HG03095 (cell line): ENCODE data around the gene EFNB3.

Source experiments
- ATAC-seq: cut with Tn5 transposase; IDR thresholded peaks from one replicate; pipeline ENCODE4 v1.9.1; 2021; ENCODE audit warnings: moderate library complexity; ENCODE audit not compliant: unreplicated experiment

Gene EFNB3

DNA sequence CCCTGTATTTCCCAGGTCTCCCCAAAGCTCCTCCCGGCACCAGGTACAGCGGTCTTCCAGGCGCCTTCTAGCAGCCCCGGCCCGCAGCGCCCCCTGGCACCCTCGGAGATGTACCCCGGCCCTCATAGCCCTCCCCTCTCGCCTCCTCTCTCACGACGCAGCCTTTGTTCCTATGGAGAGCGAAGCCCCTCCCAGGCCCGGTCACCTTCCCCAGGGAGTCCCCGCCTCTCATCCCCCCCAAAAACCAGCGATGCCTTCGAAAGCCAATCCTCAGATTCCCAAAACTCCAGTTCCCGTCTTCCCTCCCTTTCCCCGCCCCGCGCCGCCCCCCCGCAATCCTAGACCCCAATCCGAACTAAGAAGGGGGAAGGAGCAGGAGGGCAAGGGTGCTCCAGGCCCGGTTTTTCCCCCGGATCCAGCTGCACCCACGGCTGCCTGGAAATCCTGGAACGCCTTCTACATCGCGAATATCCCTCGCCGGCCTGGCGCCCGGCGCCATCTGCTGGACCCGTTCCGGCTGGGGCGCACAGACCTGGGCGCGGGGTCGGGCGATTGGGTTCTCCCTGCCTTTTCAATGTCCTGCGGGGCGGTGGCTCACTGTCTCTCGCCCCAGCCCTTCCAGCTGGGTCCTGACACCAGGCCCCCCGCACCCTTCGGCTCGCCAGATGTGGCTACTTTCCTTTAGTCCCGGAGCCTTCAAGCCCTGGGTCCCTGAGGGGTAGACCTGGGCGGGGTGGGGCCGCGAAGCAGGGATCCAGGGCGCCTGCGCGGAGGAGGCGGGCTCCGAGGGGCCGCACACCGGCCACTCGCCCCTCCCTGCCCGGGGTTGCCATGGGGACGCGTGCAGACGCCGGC is 12.1 kb downstream of the EFNB3 start, which contains the start of gene DNAH2:
TSS of gene DNAH2 (plus strand) at position 844 of the 855 bp plus-strand sequence. CDS start 1,991 bp downstream, outside the sequence.
- no peak for ATAC-seq

DNA sequence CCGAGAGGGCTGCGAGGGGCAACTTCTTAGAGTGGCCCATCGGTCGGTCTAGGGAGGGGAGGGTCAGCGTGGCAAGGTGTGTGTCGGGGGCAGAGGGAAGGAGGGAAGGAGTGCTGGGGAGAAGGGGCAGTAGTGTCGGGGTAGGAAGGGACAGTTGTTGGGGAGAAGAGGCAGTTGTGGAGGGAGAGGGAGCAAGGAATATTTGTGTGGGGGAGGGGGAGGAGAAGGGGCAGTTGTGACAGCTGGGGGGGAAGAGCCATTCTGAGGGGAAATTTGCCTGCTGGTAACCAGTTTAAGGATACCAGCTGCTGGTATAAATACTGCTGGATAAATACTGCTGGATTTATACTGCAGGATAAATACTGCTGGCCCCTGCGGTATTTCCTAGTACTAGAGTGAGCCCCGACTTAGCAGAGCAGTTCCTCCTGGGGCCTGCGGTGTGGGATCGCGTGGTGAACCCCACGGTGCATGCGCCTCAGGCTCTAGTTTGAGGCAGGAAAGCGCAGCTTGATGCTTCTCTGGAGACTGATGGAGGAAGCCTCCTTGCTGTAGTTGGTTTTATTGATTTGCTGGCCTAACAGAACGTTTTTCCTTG is 12.9 kb downstream of the EFNB3 start:
- ATAC-seq: no peak

DNA sequence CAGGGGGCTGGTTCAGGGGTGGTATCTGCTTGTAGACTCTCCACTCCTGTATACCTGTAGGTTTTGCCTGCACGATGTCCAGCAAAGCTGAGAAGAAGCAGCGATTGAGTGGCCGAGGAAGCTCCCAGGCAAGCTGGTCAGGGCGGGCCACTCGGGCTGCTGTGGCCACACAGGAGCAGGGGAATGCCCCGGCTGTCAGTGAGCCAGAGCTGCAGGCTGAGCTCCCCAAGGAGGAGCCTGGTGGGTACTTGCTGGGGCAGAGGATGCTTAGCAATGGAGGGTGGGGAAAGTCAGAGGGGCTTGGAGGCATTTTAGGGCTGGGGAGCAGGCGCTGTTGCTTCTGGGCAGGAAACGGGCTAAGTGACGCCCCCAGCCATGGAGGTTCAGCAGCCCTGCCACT is 14.7 kb downstream of the EFNB3 start:
- ATAC-seq: no peak

DNA sequence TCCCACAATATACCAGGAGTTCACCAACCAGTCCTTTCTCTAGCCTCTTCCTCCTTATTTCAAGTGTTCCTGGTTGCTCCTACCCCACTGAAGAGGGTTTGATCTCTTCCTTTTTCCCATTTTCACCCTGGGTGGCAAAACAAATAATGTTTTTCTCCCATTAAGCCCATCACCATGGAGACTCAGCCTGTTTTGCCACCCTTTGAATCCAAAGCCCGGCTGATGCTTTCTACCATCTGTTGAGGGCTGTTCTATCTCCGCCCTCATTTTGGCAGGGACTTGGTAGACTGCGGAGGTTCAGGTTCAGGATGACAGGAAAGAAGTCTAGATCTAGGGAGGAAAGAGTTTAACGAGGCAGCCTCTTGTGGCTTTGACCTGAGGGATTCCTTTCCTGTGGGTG is 15.1 kb downstream of the EFNB3 start:
- no peak for ATAC-seq

DNA sequence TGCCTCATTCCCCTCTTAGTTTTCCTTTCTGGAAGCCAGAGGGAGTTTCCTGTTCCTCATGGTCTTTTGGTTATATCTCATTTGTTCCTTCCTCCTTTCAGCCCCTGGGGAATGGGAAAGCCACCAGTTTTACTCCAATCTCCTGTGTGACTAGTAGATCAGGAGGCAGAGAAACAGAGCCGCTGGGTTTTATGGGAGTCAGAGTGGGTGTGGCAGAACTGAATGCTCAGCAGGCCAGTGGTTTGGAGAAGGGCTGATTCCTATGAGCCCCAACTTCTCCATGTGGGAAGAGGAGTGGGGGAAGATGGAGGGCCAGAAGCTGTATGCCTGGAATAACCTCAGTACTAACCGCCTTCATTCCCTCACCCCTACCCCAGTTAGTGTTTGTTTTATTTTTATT is 16.6 kb downstream of the EFNB3 start:
- no peak for ATAC-seq

DNA sequence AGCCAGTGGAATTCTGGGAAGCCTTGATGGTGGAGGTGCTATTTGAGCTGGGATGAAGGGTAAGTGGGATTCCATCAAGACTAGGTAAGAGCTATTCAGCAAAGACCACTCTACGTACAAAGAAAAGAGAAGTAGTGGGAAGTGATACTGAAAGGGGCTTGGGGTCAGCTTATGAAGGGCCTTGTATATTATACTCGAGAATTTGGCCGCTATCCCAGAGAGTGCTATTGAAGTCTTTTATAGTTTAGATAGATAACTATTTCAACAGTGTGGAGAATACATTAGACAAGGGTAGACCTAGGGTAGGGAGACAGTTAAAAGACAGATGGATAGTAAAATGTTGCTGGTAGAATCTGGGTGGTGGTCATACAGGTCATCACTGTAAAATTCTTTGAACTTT is 22.9 kb downstream of the EFNB3 start:
- ATAC-seq: no peak

DNA sequence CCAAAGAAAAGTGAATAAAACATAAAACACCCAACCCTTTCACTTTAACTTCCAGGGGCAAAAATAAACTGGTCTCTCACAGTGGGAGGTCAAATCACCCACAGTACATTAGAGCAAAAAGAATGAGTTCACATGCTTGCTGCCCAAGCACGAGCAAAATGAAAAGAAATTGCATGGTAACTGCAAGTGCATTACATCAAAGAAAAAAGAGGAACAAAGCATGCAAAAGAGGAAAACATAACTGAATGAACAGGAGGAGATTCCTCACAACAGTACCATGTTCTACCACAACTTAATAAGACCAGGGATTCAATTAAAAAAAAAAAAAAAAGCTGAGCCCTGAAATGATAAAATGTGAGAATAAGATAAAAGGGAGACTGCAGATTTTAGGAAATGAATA is 24.8 kb downstream of the EFNB3 start:
- no peak for ATAC-seq

DNA sequence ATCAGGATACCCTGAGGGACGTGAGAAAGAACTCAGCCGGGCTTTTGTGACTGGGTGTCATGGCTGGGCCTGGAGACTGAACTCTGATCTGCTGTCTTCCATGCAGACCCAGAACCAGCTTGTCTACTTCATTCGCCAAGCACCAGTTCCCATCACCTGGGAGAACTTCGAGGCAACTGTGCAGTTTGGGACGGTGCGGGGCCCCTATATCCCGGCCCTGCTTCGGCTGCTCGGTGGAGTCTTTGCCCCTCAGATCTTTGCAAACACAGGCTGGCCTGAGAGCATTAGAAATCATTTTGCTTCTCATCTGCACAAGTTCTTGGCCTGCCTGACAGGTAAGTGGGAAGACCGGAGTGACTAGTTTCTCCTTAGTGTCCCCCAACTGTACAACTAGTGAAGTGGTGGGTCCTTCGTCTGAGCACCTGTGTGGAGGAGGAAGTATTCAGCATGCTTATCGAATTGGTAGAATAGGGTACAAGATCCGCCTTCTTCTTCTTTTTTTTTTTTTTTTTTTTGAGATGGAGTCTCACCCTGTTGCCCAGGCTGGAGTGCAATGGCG is 28.1 kb downstream of the EFNB3 start:
- no peak for ATAC-seq

DNA sequence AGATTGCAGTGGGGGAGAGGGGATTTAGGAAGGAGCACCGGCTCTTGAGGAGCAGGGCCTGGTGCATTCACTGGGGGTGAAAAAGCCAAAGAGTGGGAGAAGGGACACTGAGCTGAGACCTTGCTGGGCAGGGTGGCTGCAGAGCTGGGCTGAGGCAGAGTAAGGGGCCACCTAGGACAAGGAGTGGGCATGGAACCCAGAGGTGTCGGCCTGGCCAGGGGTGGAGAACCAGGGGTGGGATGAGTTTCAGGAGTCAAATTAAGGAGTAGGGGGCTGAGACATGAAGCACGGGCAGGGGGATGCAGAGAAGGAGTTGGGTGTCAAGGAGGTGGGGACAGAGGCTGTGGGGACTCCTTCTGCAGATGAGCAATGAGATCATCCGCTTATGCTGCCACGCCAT is 32.6 kb downstream of the EFNB3 start:
- ATAC-seq: no peak

DNA sequence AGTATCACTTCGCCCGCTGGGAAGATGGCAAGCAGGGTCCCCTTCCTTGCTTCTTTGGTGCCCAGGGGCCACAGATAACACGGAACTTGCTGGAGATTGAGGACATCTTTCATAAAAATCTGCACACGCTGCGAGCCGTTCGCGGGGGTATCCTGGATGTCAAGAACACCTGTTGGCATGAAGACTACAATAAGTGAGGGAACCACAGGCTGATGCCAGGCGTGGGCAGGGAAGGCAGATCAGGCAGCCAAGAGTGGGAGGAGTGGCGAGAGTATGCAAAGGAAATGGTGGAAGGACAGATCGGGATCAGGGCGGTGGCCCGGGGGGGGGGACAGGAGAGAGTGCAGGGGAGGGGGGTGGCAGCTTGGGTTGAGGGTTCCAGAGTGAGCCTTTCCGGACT is 34.7 kb downstream of the EFNB3 start:
- ATAC-seq: no peak

DNA sequence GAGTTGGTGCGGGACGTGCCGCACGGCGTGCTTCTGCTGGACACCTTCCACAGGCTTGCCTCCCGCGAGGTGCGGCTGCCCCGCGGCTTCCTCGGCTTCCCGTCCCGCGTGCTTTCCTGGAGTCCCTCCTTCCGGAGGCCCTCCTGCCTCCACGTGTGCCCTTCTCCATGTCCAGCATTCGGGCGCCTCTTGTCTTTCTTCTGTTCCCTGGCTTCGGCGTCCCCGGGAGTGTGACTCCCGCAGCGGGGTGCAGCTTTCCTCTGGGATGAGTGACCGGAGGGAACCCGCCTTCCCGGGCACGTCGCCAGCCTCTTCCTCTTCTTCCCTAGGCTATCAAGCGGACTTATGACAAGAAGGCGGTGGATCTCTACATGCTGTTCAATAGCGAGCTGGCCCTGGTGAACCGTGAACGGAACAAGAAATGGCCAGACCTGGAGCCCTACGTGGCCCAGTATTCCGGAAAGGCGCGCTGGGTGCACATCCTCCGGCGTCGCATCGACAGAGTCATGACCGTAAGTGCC is 35.5 kb downstream of the EFNB3 start:
- ATAC-seq: no peak

DNA sequence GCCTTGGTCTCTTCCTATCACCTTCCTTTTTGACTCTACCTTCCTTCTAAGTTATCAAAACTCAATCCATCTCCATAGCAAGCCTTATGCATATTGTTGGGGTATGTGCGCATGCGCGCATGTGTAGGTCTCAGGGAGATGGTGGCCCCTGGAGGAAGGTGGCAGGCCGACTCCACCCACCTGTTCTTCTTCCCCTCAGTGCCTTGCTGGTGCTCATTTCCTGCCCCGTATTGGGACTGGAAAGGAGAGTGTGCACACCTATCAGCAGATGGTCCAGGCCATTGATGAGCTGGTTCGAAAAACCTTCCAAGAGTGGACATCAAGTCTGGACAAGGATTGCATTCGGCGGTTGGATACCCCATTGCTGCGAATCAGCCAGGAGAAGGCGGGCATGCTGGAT is 37.7 kb downstream of the EFNB3 start:
- ATAC-seq: no peak

DNA sequence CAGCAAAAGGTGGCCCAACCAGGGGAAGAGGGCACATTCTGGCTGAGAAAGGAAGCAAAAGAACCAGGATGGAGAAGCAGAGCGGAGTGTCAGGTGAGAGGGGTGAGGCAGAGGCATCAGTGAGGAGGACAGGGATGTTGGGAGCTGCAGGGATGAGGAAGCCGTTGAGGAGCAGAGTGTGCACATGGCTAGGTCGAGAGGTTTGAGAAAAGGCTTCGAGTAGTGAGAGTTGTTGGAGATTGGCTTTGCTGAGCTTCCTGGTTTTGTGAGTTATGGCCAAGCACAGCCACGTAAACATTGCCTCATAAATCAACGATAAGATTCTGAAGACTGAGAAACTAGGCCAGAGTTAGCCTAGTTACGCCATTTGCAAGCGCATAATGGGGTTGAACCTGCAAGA is 39.4 kb downstream of the EFNB3 start:
- no peak for ATAC-seq

DNA sequence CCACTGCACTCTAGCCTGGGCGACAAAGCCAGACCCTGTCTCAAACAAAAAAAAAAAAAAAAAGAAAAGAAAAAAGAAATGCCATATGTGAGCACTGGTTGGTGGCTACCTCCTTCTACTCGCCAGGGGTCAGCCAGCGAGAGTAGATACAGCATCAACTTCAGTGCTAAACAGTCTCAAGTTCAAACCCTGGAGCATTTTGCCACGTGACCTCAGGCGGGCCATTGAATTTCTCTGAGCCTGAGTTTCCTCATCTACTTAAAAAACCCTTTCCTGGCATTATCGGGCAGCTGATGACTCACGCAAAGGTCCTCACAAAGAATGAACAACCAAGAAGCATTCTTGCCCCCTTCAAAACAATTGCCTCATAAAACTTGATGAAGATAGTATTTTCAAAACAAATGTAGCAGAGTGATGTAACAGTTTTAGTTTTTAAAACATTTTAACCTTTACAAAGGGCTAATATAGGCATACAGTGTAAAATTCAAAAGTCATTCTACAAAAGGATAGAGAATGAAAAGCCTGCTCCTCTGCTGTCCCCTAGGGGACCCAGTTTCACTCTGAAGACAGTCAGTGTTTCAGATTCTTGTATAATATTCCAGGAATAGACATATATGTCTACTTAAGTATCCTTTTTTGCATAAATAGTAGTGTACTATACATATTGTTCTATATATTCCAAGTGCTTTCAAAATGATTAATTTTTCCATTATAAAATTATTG is 40.9 kb downstream of the EFNB3 start:
- ATAC-seq: no peak

DNA sequence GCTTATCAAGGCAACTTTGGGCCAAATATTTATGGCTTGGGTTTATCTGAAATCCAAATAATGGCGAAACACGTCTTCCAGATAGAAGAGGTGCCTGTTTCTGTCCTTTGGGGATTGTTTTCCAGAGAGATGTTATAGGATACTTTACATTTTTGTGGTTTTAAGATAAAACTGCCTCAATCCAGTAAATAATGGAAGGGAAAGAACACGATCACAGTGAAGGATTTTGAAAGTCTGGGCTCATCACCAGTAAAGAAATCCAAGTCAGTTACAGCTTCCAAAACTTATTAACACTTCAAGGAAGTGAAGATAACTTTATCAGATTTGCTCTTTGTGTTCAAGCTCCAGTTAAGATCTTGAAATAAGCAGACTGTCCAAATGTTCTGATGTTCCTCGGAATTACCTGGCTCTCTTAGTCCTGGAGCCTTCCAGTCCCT is 42.7 kb downstream of the EFNB3 start:
- ATAC-seq: no peak

DNA sequence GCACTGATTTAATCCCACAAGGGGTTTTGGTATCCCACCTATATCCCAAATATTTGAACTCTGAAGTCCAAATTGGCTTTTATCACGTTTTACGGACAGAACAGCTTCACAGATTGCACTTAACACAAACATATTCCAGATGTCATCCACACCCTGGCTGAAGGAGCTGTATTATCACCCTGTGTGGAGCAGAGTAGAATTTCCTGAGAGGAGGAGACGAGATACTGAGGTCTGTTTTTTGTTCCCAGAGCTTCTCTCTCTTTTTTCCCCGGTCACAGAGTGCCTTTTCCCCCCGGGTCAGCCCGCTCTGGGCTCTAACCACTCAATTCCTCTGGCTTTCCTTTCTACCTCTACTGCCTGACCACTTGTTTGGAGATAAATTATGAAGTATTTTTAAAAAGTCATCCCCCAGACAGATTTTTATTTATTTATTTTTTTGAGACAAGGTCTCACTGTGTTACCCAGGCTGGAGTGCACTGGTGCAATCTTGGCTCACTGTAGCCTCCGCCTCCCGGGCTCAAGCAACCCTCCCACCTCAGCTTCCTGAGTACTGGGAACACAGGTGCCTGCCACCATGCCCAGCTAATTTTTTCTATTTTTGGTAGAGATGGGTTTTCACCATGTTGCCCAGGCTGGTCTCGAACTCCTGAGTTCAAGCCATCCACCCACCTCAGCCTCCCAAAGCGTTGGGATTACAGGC is 43.2 kb downstream of the EFNB3 start:
- ATAC-seq: no peak

DNA sequence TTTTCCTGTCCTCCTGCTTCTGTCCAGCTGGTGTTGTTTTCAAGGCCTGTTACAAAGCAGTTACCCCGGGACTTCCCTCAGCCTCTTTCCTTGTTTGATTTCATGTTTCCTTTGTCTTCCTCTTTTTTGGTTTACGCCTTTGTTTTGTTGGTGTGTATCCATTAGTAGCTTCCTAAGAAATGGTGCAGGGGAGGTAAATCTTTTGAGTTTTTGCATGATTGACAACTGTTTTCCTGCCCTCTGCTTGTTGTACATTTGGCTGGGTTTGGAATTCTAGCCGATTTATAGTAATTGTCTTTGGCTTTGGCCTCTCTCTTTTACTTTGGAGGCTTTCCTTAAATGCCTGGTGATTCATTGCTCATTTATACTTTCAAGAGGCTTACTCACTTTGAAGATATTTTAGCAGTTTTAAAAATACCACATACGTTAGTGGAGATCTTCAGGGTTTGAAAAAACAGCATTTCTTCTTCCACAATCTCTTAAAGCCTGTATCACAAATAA is 45.4 kb downstream of the EFNB3 start:
- ATAC-seq: no peak

DNA sequence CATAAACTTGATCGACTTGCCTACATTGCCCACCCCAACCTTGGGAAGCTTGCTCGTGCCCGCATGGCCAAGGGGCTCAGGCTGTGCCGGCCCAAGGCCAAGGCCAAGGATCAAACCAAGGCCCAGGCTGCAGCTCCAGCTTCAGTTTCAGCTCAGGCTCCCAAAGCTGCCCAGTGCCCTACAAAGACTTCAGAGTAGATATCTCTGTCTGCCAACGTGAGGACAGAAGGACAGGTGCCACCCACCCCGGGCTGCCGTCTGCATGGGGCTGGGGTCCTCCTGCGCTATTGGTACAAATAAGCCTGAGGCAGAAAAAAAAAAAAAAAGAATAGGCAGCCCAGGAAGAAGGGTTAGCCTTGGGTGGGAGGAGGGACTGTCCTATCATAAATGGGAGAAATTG is 49.7 kb downstream of the EFNB3 start:
- no peak for ATAC-seq

DNA sequence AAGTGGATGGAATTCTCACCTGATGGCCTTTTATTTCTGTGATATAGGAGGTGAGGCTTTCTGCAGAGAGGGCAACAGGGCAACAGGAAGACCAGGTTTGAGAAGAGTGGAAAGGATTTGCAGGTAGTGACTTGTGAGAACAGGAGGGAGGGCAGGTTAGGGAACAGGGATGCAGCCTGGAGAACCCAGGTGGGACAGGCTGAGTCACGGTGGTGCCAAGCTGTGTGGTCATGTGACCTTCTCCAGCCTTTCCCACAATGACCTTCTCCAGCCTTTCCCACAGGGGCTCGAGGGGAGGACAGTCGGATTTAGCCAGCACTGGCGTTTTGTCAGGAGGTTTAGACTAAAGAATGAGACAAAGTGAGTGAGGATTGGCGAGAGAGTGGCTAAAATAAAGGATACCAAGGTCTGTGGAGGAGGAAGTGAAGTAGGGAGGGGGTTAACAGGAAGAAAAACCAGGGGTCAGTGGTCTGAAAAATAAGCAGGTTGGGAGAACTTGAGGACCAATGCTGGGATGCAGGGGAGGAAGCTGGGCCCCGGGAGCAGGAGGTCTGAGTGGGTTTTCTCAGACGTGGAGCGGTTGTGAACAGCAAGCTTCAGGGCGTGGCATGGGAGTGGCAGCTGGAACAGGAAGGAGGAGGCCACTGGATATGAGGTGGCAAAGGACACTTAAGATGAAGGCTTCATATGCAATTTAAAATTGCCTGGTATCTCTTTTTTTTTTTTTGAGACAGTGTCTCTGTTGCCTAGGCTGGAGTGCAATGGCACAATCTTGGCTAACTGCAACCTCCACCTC is 50.3 kb downstream of the EFNB3 start:
- ATAC-seq: no peak

DNA sequence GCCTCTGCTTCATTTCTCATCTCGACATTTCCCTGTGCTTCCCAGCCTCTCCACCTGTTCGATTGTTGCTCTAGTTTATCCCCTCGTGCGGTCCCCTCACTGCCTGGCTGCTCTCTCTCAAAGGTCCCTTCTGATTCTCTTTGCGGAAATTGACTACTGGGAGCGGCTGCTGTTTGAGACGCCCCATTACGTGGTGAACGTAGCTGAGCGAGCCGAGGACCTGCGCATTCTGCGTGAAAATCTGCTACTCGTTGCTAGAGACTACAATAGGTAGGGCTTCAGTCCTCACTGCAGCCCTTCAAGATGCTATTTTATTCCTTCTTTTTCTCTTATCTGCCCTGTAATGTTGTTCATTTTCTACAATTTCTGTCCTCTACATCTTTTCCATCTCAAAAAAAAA is 52.0 kb downstream of the EFNB3 start:
- ATAC-seq: no peak
